Neural cell (in vitro differentiated cells): Measurements from ENCODE around the gene GAGE10.

Source experiments
- CTCF ChIP-seq: fragments of 450-650 bp; IDR thresholded peaks from 2 replicates; pipeline ENCODE4 v1.5.1; 2014; ENCODE audit warnings: antibody characterized with exemption, mild to moderate bottlenecking, moderate library complexity; ENCODE audit not compliant: poor library complexity, severe bottlenecking
- EZH2 ChIP-seq: fragments of 200-600, 300-800 bp; shearing (Covaris generic), sonication (generic); IDR thresholded peaks from 2 replicates; pipeline ENCODE4 v1.6.1; 2014; ENCODE audit warnings: antibody characterized with exemption, low read length, borderline replicate concordance, mild to moderate bottlenecking; ENCODE audit not compliant: insufficient read depth, poor library complexity, severe bottlenecking
- POLR2AphosphoS5 ChIP-seq: IDR thresholded peaks from 2 replicates; pipeline ENCODE4 v1.6.1; 2012
- RAD21 ChIP-seq: fragments of 450-650 bp; conservative IDR thresholded peaks from 2 replicates; pipeline ENCODE4 v1.6.1; 2014; ENCODE audit warnings: antibody characterized with exemption, mild to moderate bottlenecking, moderate library complexity
- TF ChIP-seq, protein P1 (sequence below): IDR thresholded peaks from 2 replicates; pipeline ENCODE4 v1.6.1; 2012; ENCODE audit warnings: borderline replicate concordance

DNA sequence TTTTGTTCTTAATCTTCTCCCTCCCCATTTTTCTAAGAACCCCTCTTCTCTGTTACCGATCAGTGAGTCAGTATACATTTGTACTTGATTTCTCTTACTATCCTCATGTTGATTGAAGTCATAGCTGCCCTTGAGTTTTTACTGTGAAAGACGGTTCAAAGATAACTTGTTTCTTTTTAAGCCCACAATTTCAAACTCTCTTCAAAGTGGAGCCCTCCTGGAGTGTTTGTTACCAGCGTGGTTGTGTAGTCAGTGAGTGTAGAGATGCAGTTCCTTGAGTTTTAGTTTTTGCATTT lies 26.0 kb upstream of the GAGE10 start:
- TF ChIP-seq EZH2 (no peak), CTCF (no peak), RAD21 (no peak), POLR2AphosphoS5 (no peak)
- TF ChIP-seq, protein P1, sequence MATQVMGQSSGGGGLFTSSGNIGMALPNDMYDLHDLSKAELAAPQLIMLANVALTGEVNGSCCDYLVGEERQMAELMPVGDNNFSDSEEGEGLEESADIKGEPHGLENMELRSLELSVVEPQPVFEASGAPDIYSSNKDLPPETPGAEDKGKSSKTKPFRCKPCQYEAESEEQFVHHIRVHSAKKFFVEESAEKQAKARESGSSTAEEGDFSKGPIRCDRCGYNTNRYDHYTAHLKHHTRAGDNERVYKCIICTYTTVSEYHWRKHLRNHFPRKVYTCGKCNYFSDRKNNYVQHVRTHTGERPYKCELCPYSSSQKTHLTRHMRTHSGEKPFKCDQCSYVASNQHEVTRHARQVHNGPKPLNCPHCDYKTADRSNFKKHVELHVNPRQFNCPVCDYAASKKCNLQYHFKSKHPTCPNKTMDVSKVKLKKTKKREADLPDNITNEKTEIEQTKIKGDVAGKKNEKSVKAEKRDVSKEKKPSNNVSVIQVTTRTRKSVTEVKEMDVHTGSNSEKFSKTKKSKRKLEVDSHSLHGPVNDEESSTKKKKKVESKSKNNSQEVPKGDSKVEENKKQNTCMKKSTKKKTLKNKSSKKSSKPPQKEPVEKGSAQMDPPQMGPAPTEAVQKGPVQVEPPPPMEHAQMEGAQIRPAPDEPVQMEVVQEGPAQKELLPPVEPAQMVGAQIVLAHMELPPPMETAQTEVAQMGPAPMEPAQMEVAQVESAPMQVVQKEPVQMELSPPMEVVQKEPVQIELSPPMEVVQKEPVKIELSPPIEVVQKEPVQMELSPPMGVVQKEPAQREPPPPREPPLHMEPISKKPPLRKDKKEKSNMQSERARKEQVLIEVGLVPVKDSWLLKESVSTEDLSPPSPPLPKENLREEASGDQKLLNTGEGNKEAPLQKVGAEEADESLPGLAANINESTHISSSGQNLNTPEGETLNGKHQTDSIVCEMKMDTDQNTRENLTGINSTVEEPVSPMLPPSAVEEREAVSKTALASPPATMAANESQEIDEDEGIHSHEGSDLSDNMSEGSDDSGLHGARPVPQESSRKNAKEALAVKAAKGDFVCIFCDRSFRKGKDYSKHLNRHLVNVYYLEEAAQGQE = no peak
